Left ventricle myocardium superior (tissue), 1 donor: Measurements from ENCODE around the gene GLI2. TPM values are rescaled to one million over a fixed set of nuclear protein-coding genes. Genes with fewer than 3 reads are reported as not detected.
A peak's percentile ranks its signal among the peaks of the same experiment; 100 is the strongest.

ENCODE experiments used
- ATAC-seq: fragments of 200-7000 bp; cut with Tn5 transposase; one replicate; pipeline ENCODE4 v1.9.1; 2020; ENCODE audit warnings: mild to moderate bottlenecking, moderate library complexity
- DNase-seq: peaks from one replicate; pipeline ENCODE4 v3.0.0-alpha.2; 2020
- intact Hi-C: fragments of 100-400 bp; cut with micrococcal nuclease; formaldehyde crosslinking; loops from one replicate; pipeline ENCODE4 v1.11.0; 2022
- total RNA-seq: library from RNA; stranded (reverse); fragmentation: NEBNext Ultra II Directional; extraction: Animal tissue kit (Norgen Biotek cat#: 25700); gene quantifications from one replicate; pipeline ENCODE4 v1.2.1, GENCODE V29; 2021
- donor health status: DM: no; HTN: yes; CAD: no; lungs with severe emphysema.

GLI2 gene
- total RNA-seq, 1 donor from 2014 or later, result 2.1 TPM

GRCh38 chr2:120710256-120710655, 25.4 kb upstream of the GLI2 start:
- intact Hi-C loops, result no loop called here
- DNase-seq (no peak), ATAC-seq (no peak)

GRCh38 chr2:120711694-120712093, 24.0 kb upstream of the GLI2 start:
- intact Hi-C loops, result no loop called here
- DNase-seq (no peak), ATAC-seq (no peak)

DNA sequence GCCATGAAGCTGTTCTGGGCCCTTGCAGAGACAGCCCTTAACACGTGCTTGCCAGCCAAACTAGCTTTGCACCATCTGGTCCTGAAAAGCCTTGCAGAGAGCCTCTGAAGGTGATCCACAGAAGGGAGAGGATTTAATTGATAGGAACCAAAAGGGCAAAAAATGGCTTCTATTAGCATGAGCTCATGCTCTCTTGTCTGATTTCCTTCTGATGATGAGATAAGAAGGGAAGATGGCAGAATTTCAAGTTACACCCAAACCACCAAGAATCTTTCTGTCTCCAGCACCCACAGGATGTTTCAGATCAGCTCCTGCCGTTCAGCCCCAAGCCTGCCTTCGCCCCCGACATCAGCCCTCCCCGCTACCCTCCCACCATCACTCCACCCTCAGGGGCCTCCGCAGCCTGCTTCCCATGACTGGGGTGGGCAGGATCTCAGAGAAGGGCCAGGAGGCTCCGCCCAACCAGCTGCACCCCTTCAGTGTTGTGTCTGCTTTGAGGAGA, 23.4 kb upstream of the GLI2 start:
- no peak for ATAC-seq
- DNase-seq, result no peak
- intact Hi-C loops, result no loop called here

DNA sequence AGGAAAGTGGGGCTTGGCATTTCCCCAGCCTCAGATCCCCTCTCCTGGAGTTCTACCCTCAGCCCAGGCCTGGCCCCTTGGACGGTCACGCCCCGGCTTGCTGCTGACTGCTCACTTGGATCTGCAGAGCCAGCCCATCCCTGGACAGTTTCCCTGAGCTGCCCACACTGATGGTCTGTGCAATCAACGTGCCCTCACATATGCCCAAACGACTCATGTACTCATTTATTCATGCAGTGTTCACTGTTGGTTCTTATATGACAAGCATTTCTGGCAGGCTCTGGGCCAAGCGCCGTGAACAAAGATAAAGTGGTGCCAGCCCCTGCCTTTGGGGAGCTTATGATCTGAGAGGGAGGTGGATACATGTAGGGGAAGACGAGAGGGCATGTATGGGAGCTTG, 20.3 kb upstream of the GLI2 start:
- ATAC-seq (peak; percentile 48), DNase-seq (no peak)
- intact Hi-C loops, result no loop called here

GRCh38 chr2:120715941-120716340, 19.7 kb upstream of the GLI2 start:
- DNase-seq (no peak), ATAC-seq (no peak)
- intact Hi-C loops, result no loop called here

DNA sequence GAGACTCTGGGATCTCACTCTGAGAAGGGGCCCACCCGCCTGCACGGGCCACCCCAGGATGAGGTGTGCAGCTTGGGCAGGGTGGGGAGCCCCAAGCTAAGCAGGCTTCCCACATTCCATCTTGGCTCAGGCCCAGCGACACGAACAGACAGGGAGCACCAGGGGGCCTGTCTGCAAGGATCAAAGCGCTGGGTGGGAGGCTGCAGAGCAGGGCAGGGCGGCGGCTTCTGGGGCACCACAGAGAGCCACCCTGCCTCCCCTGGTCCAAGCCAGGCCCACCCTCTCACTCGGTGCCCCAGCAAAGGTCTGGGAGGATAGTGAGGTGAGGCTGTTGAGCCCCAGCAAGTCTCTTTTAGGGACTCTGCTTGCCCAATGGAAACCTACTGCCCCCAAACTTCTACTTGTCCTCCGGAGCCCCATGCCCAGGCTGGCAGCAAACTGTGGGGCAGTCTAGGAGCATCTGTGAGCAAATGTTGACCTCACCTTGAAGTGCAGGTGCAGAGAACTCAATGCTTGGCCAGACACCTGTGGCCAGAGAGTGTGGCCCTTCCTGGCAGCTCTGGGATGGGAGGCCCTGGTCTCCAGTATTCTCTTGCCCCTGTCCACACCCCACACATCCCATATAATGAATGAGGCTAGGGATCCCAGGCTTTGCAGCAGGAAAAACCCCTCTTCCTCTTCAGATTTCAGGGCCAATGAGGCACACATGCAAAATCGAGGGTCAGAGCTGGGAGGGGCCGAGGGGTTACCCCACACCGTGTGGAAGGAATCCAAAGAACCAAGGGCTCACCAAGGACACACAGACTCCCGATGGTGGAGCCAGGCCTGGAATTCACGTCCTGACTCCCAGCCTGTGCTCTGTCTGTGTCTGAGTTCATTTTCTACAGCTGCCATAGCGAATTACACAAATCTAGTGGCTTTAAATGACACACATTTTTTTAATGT, 18.8 kb upstream of the GLI2 start:
- ATAC-seq (no peak), DNase-seq (no peak)
- intact Hi-C loops, result no loop called here

DNA sequence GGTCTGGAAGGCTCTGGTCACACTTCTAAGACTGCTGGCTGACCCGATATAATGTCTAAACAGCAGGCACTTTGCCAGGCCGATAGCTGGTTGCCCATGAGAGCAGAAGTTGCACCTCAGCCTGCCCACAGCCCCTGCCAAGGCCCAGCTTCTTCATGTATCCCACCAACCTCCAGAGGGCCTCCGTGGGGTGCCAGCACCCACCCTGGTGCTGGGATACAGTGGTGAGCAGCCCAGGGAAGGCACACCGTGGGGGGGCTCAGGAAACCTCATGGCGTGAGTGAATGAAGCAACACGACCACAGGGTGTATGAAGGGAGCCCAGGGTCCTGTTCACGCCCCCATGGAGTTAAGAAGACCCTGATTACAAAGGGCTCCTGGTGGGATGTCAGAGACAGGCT, 16.2 kb upstream of the GLI2 start:
- DNase-seq (no peak), ATAC-seq (no peak)
- intact Hi-C loops, result no loop called here

DNA sequence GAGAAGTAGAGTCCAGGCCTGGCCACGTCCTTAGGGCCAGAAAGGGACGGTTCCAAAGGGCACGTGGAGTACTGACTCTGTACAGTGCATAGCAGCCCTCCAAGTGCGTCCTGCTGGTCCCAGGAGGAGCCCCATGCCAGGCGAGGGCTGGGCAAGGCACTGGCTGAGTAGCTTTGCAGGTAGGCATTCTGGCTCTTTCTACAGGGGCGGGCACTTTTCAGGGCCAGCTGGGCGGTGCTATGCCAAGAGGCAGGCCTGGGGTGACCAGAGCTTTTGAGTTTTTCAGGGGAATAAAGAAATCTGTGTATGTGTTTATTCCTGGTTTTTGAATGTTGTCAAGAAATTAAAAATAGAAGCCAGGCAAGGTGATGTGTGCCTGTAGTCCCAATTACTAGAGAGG, 15.4 kb upstream of the GLI2 start:
- ATAC-seq (no peak), DNase-seq (no peak)
- intact Hi-C loops, result no loop called here

DNA sequence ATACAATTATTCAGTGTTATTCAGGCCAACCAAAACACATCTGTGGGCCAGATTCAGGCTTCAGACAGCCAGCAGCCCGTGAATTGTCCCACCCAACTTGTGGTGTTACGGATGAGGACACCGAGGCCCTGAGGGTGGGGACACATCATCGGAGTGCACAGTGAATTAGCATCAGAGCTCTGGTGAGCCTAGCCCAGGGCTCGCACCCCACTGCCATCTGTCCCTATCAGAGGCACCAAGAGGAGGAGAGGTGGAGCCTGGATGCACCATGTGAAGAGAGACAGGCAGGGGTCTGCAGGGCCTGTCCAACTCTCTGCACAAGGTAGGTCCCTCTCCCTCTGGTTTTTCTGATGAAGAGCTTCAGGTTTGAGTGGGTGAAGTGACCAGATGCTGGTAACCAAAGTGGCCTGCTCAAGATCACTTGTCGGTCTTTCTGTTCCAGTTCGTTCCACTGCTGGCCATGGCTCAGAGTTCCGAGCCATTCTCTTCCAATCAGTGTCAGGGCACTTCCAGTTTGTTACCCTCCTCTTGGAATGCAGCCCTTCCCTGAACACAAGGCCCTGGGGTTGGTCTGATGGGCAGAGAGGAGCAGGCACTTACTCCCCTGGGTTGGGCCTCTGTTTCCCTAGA, 14.8 kb upstream of the GLI2 start:
- intact Hi-C loops, result no loop called here
- DNase-seq, result no peak
- ATAC-seq, result peak; percentile 54

GRCh38 chr2:120722246-120722567, 13.5 kb upstream of the GLI2 start:
- intact Hi-C loops, result no loop called here
- ATAC-seq (no peak), DNase-seq (no peak)

DNA sequence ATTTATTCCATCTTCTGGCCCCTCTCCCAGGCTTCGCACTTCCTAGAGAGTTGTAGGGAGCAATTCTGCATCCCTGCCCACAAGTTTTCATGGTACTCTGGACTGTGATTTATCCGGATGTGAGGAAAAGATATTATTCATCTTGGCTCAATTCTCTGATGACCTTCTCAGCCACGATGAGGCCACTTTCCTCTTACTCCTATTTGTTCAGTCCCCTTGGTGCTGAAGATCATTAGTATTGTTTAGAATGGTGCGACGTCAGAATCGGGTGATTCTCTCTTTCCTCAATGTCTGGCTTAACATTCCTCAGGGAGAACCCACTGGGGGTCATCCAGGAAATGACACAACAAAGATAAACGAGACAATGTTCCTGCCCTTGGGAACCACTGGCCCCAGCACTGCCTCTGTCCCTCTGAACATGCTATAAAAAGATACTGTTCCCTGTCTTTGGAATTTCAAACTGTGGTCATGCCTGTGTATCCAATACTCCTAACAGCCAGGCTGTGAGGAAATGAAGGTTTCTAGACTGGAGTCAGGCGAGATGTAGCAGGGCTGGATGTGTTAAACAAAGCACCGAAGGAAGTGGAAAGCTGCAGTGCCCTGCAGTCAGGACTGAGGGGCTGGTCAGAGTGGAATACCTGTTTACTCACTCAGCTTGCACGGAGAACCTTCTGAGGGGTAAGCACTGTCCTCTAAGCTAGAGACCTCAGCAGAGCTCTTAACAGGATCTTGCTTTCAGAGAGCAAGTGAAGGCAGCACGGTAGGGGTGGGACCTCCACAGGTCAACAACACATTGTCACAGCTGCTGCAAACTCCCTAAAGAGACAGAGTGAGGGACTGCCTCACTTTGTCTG, 12.9 kb upstream of the GLI2 start:
- ATAC-seq (peak; percentile 74), DNase-seq (no peak)
- intact Hi-C loops, result no loop called here

GRCh38 chr2:120726245-120726644, 9.4 kb upstream of the GLI2 start:
- intact Hi-C loops, result no loop called here
- ATAC-seq, result no peak
- no peak for DNase-seq

DNA sequence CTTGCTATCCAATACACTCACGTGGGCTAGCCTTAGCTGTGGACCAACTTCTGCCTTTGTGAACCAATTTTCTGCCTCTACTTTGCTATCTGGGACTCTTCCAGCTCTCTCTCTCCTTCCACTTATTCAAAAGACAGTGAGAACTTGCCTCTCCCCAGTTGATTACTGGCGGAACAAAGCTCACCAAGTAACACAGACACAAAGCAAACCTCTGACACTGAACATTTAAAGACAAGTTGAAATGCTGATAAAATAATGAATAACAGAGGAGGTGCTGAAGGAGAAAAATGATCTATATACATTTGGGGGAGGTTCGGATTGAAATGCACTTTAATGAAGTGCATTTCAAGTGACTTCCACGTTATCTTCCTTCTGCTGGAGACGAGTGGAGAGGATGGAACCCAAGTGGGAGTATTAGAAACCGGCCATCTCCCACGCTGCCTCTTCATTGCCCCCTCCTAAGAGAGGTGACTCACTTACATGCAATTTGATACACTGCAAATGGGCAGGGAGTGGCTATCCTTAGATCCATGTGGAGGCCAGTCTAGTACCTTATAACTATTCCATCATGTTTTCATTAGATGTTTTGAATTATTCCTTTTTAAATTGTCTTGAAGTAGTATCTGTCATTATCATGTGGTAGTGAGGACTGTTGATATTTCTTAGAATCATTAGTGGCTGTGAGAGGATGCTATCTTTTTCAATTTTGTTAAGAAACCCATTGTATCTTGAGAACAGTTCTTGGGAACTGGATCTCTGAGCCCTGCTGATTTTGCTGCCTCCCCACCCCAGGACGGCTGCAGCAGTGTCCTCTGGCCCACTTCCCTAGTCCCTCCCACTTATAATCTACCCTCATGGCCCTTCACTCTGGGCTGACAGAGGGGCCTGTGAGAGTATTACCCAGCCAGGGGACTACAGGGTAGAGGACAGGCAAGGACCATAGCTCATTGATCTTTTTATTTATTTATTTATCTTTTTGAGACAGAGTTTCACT, 6.0 kb upstream of the GLI2 start:
- ATAC-seq, result peak; percentile 61
- intact Hi-C loops, result no loop called here

DNA sequence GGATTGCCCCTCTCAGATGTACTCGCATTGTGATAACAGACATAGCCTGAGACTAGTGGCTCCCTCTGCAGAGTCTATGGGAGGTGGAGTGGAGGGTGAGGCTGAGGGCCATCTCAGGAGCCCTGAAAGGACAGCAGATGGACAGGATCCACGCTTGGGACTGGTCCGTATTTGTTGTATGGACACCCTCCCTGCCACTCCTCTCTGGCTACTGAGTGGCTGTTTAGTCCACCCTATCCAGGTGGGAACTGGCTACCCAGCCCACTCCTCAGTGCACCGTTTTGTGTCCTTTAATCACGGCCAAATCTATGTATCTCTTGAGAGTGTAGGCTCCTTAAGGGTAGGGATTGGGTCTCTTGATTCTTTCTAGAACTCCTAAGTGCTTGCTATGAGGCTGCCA, 4.5 kb upstream of the GLI2 start:
- DNase-seq (no peak), ATAC-seq (no peak)
- intact Hi-C loops, result no loop called here

More for the DNA sequence above, 6.0 kb upstream of the GLI2 start:
- no peak for DNase-seq

- intact Hi-C loops, result no loop called here
- ATAC-seq (no peak), DNase-seq (no peak)
Measured at GRCh38 chr2:120732506-120733237, 3.0 kb upstream of the GLI2 start.

DNA sequence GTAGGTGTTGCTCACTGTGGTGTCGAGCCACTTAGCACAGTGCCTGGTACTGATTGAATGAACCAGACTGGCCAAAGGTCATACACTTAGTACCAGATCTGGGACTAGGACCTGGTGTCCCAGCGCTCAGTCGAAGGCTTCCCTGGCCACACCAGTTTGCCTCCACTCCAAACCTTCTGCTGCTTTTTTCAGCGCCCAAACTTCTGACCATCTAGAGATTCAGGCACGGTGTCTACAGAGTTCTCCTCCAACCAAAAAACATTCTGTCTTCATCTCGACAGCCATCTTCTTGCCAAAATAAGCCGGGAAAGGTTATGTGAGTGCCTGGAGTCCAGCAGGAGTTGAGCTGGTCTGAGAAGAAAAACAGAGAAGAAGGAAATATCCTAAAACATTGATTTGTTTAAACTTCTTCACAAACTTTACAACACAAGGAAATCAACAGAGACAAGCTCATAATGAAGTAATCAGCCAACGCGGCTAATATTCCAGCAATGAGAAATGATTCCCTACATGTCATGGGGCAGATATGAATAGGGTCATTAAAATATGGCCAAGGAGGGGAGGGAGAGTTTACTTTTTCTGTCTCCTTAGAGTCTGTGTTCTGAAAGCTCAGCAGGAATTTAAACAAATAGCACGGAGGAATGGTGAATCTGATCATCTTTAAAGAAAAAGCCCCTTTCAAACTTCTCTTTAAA, 2.3 kb upstream of the GLI2 start:
- DNase-seq (no peak), ATAC-seq (no peak)
- intact Hi-C loops, result no loop called here

DNA sequence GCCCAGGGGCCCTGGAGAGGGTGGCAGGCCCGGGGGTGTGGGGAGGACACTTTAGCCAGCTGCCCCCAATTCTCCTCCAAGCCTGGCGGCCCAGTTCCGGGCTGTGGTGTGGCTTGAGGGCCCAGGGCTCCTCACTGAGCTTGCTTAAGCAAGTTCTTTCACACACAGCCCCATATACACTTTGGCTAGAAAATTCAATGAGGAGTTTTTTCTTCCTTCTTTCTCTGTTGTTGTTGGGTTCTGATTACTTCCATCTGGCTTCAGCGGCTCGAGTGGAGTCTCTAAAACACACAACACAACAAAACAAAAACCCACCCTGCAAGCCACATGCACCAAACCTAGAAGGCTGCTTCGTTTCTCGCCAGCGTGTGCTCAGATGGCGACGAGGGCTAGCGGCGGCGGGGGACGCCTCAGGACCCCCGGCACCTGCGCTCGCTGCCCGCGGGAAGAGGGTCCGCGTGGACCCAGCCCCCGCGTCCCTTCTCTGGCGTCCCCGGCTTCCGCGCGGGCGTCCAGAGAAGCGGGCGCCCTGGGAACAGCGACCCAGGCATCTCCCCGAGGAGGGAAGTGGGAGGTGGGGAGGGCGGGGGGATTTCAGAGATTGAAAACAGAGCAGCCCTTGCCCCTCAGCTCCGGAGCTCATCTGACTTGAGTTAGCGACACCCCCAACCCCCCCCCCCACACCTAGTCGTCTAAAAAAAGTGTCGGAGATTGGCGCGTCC, 577 bp upstream of the GLI2 start:
- intact Hi-C loops, result no loop called here
- DNase-seq (no peak), ATAC-seq (peak; percentile 14)
